PFSK-1 (cell line): ENCODE measurements around the gene DDX41.

Source experiments
- FOXP2 ChIP-seq: optimal IDR thresholded peaks from 2 replicates; pipeline ENCODE3; 2011; ENCODE audit warnings: borderline replicate concordance, control low read depth, inconsistent platforms; ENCODE audit not compliant: insufficient read depth; ENCODE audit errors: extremely low read length, extremely low read depth
- POLR2AphosphoS5 ChIP-seq: IDR thresholded peaks from 2 replicates; pipeline ENCODE4 v1.6.1; 2012; ENCODE audit warnings: low read depth, mild to moderate bottlenecking, control low read depth, low read length, moderate library complexity
- REST ChIP-seq, 2 experiments: IDR thresholded peaks; 2 replicates each; pipeline versions ENCODE4 v1.6.1 to v1.8.0; 2011 to 2012; ENCODE audit warnings: low read depth in 2 of 2, low read length in 2 of 2, control low read depth in 1 of 2, inconsistent platforms in 1 of 2, mild to moderate bottlenecking in 1 of 2, moderate library complexity in 1 of 2; ENCODE audit not compliant: insufficient read depth in 1 of 2
- SIN3A ChIP-seq: IDR thresholded peaks from 2 replicates; pipeline ENCODE4 v1.6.1; 2012; ENCODE audit warnings: mild to moderate bottlenecking, low read length, moderate library complexity, borderline replicate concordance; ENCODE audit not compliant: insufficient read depth
- TAF1 ChIP-seq: IDR thresholded peaks from 2 replicates; pipeline ENCODE4 v1.6.1; 2012; ENCODE audit warnings: low read length, control low read depth, borderline replicate concordance; ENCODE audit not compliant: insufficient read depth

GRCh38 chr5:177472460-177473442 is 44.0 kb downstream of the DDX41 start:
- TF ChIP-seq POLR2AphosphoS5, result no peak; the same call in 1 of the 2 replicates
- no peak for TF ChIP-seq SIN3A
- no peak for TF ChIP-seq TAF1
- TF ChIP-seq REST (IDR thresholded peaks at IDR 0.05; ENCODE audit: insufficient read depth in 1 of 2, low read depth in 2 of 2, low read length in 2 of 2), result no peak
- TF ChIP-seq FOXP2, result no peak
